ENCODE results near the gene GUK1.
"Not testable (repeated sequence)": the region's sequence is repeated elsewhere in the genome, so short reads cannot be mapped to it uniquely, and the experiment has no call there.

Gene GUK1

GRCh38 chr1:228180271-228180958 lies 40.3 kb downstream of the GUK1 start:
- no peak for DNase-seq

GRCh38 chr1:228180959-228181644 lies 41.0 kb downstream of the GUK1 start:
- DNase-seq, result no peak

- DNase-seq, result no peak
Observed at GRCh38 chr1:228181645-228182034, 41.6 kb downstream of the GUK1 start.

- no peak for DNase-seq
Observed at GRCh38 chr1:228182296-228183030, 42.4 kb downstream of the GUK1 start.

- no peak for DNase-seq
Observed at GRCh38 chr1:228184152-228184551, 44.1 kb downstream of the GUK1 start.

GRCh38 chr1:228185641-228185965 lies 45.5 kb downstream of the GUK1 start:
- peak; percentile 61 for DNase-seq

GRCh38 chr1:228188249-228188648 lies 48.2 kb downstream of the GUK1 start:
- DNase-seq, result not testable (repeated sequence)

- no peak for DNase-seq
Observed at GRCh38 chr1:228190182-228190581, 50.1 kb downstream of the GUK1 start.

- DNase-seq, result no peak
Observed at GRCh38 chr1:228190778-228191177, 50.7 kb downstream of the GUK1 start.

GRCh38 chr1:228194436-228194835 lies 54.4 kb downstream of the GUK1 start:
- DNase-seq, result no peak

GRCh38 chr1:228194921-228195812 lies 55.1 kb downstream of the GUK1 start:
- no peak for DNase-seq

GRCh38 chr1:228197555-228198147 lies 57.6 kb downstream of the GUK1 start:
- no peak for DNase-seq
